OCI-LY7 (cell line): ENCODE results near the gene SH3GL2. TPM values are rescaled to one million over a fixed set of nuclear protein-coding genes. Genes with fewer than 3 reads are reported as not detected.
"Not testable (repeated sequence)": the region's sequence is repeated elsewhere in the genome, so short reads cannot be mapped to it uniquely, and the experiment has no call there.

ENCODE experiments used
- BruUV-seq: library from RNA; stranded (reverse); fragments of 400-500 nt; replicated peaks from 2 replicates; lab custom pipeline; 2021; lab: Mats Ljungman, UMichigan
- CTCF ChIA-PET: fragments of 300-600 bp; sonication (Branson Sonifier 250); formaldehyde crosslinking; loops from one replicate; lab custom pipeline; 2022; ENCODE audit warnings: antibody characterized with exemption; ENCODE audit not compliant: unreplicated experiment; lab: Charles Lee
- POLR2A ChIA-PET: fragments of 300-600 bp; sonication (Branson Sonifier 250); formaldehyde crosslinking; loops from one replicate; lab custom pipeline; 2022; ENCODE audit warnings: antibody characterized with exemption; lab: Charles Lee
- DNase-seq: peaks from one replicate; pipeline ENCODE4 v3.0.0-alpha.2; 2015; ENCODE audit warnings: low spot score
- H2AFZ ChIP-seq: fragments of 200-600 bp; sonication (generic), shearing (Covaris generic); 2 replicates; pipeline ENCODE4 v1.6.1; 2014; ENCODE audit warnings: mild to moderate bottlenecking, antibody characterized with exemption, low read length, moderate library complexity
- H3K27ac ChIP-seq: fragments of 200-600 bp; sonication (generic); 2 replicates; pipeline ENCODE4 v1.5.1; 2014; ENCODE audit warnings: mixed run types, low read depth, mild to moderate bottlenecking, moderate library complexity, low read length, inconsistent platforms; ENCODE audit not compliant: poor library complexity, severe bottlenecking
- H3K36me3 ChIP-seq: fragments of 200-600 bp; sonication (generic); 2 replicates; pipeline ENCODE4 v1.6.1; 2014; ENCODE audit warnings: mild to moderate bottlenecking, antibody characterized with exemption, low read length, moderate library complexity, mixed read lengths; ENCODE audit not compliant: insufficient read depth
- H3K4me1 ChIP-seq: fragments of 200-600 bp; sonication (generic); 2 replicates; pipeline ENCODE4 v1.5.1; 2014; ENCODE audit warnings: mild to moderate bottlenecking, low read length; ENCODE audit not compliant: insufficient read depth, poor library complexity, severe bottlenecking
- H3K4me2 ChIP-seq: fragments of 200-600 bp; sonication (generic); 2 replicates; pipeline ENCODE4 v1.6.1; 2014; ENCODE audit warnings: mild to moderate bottlenecking, low read length
- H3K4me3 ChIP-seq: fragments of 200-600 bp; sonication (generic); 2 replicates; pipeline ENCODE4 v1.5.1; 2014; ENCODE audit warnings: mild to moderate bottlenecking, low read depth, low read length; ENCODE audit not compliant: poor library complexity, severe bottlenecking
- H3K79me2 ChIP-seq: fragments of 200-600 bp; sonication (generic); 2 replicates; pipeline ENCODE4 v1.6.1; 2016; ENCODE audit warnings: low read depth, mild to moderate bottlenecking, low read length, moderate library complexity, mixed read lengths; ENCODE audit not compliant: insufficient read depth
- H3K9me2 ChIP-seq: fragments of 200-600 bp; sonication (generic); 2 replicates; pipeline ENCODE4 v1.6.1; 2016; ENCODE audit warnings: mild to moderate bottlenecking, low read length, mixed read lengths; ENCODE audit not compliant: insufficient read depth
- H3K9me3 ChIP-seq: fragments of 200-600 bp; sonication (generic); 2 replicates; pipeline ENCODE4 v1.6.1; 2014; ENCODE audit warnings: mild to moderate bottlenecking, mixed run types, low read length, mixed read lengths
- H4K20me1 ChIP-seq: fragments of 200-600 bp; sonication (generic); 2 replicates; pipeline ENCODE4 v1.6.1; 2014; ENCODE audit warnings: mild to moderate bottlenecking, antibody characterized with exemption, low read length, moderate library complexity, mixed read lengths; ENCODE audit not compliant: insufficient read depth
- CTCF ChIP-seq: fragments of 200-600 bp; sonication (generic); conservative IDR thresholded peaks from 2 replicates; pipeline ENCODE4 v1.5.1; 2014; ENCODE audit warnings: mild to moderate bottlenecking, antibody characterized with exemption, low read length, moderate library complexity, mixed read lengths
- EZH2phosphoT487 ChIP-seq: fragments of 200-600 bp; sonication (generic); IDR thresholded peaks from 2 replicates; pipeline ENCODE4 v1.6.1; 2018; ENCODE audit warnings: low read depth, borderline replicate concordance, mild to moderate bottlenecking, mixed run types, antibody characterized with exemption, low read length, moderate library complexity, mixed read lengths
- intact Hi-C: fragments of 100-400 bp; cut with micrococcal nuclease; formaldehyde crosslinking; loops from one replicate; pipeline ENCODE4 v1.10.0; 2022; ENCODE audit not compliant: unreplicated experiment
- total RNA-seq, 2 experiments: library from RNA; depleted of rRNA in 1 of 2; stranded (reverse); fragments of >200 nt in 1 of 2; shearing (Covaris generic) in 1 of 2; gene quantifications; 2 replicates each; pipeline ENCODE4 v1.2.3, GENCODE V29; 2014 to 2022

SH3GL2 gene
- total RNA-seq, 2 experiments from 2014 or later, result not detected

GRCh38 chr9:17764306-17764705, 185.4 kb downstream of the SH3GL2 start:
- H3K4me2 ChIP-seq, result no peak overlapping the region
- no peak overlapping the region for H2AFZ ChIP-seq
- ChIA-PET POLR2A (no interaction called here), CTCF (no interaction called here)
- no peaks in the 10 kb centered on the region for H3K79me2 ChIP-seq
- intact Hi-C loops, result no loop called here
- no TSS peak for BruUV-seq
- H3K4me1 ChIP-seq, result no peaks in the 10 kb centered on the region
- no peaks in the 10 kb centered on the region for H3K9me2 ChIP-seq
- no peaks in the 10 kb centered on the region for H3K9me3 ChIP-seq
- no peak for DNase-seq
- no peak overlapping the region for H3K4me3 ChIP-seq
- H3K27ac ChIP-seq, result no peak overlapping the region
- H4K20me1 ChIP-seq, result no peaks in the 10 kb centered on the region
- TF ChIP-seq CTCF (no peak), EZH2phosphoT487 (no peak)
- no peaks in the 10 kb centered on the region for H3K36me3 ChIP-seq

- H2AFZ ChIP-seq, H3K27ac ChIP-seq, intact Hi-C loops, H3K4me2 ChIP-seq, CTCF ChIA-PET, H3K79me2 ChIP-seq, POLR2A ChIA-PET, H4K20me1 ChIP-seq, H3K9me2 ChIP-seq, H3K4me3 ChIP-seq, H3K4me1 ChIP-seq, BruUV-seq, H3K9me3 ChIP-seq, H3K36me3 ChIP-seq, DNase-seq: not testable (repeated sequence)
These were observed 186.3 kb downstream of the SH3GL2 start for GRCh38 chr9:17765131-17765530.

- ChIA-PET POLR2A (no interaction called here), CTCF (no interaction called here)
- no peak overlapping the region for H2AFZ ChIP-seq
- intact Hi-C loops, result no loop called here
- no peak overlapping the region for H3K4me3 ChIP-seq
- no peaks in the 10 kb centered on the region for H3K4me1 ChIP-seq
- H4K20me1 ChIP-seq, result no peaks in the 10 kb centered on the region
- no peaks in the 10 kb centered on the region for H3K79me2 ChIP-seq
- H3K9me2 ChIP-seq, result no peaks in the 10 kb centered on the region
- TF ChIP-seq CTCF (no peak), EZH2phosphoT487 (no peak)
- no peak overlapping the region for H3K27ac ChIP-seq
- no peaks in the 10 kb centered on the region for H3K9me3 ChIP-seq
- no peak overlapping the region for H3K4me2 ChIP-seq
- no peaks in the 10 kb centered on the region for H3K36me3 ChIP-seq
- BruUV-seq, result no TSS peak
- DNase-seq, result no peak
These were observed 193.4 kb downstream of the SH3GL2 start for GRCh38 chr9:17772223-17772622.
